Stimulated activated CD4-positive, alpha-beta T cell treated with anti-CD3 and anti-CD28 coated beads, Interleukin-1b, Interleukin-23, amount 100 ng/mL, for 48 hours (primary cell): ENCODE results near the gene LXN.

Source experiments
- DNase-seq: peaks from one replicate; pipeline ENCODE4 v3.0.0-alpha.2; 2020

Gene LXN

DNA sequence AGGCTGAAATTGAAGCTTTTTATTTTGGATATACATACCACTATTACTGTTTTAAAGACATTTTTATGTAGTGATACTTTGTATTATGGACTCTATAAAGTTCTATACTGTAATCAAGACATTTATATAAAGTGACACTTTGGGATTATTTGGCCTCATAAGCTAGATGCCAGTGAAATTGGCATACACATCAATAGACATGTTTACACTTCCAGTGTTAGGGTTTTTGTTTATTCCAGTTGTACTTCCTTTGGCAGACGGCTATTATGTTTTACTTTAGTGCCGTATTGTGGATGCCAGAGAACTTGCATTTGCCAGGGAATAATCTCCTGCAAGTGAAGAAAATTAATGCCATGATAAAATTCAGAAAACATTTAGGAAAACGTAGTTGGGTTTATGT is 6.0 kb downstream of the LXN start:
- DNase-seq: no peak

DNA sequence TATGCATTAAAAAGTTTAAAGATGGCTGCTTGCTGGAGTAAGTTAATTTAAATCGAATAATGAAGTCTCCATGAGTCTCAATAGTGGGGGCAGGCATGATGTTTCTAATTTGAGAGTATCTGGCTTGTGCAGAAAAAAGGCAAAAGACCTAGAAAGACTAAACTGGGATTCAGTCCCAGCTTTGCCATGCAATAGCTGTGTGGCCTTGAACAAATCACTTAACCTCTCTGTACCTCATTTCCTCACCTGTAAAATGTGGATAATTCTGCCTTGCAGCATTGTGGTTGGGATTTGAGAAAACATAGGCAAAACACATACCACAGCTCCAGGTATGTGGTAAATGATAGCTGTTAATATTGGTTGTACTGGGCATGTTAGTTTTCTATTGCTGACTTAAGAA is 8.6 kb downstream of the LXN start:
- DNase-seq: no peak

DNA sequence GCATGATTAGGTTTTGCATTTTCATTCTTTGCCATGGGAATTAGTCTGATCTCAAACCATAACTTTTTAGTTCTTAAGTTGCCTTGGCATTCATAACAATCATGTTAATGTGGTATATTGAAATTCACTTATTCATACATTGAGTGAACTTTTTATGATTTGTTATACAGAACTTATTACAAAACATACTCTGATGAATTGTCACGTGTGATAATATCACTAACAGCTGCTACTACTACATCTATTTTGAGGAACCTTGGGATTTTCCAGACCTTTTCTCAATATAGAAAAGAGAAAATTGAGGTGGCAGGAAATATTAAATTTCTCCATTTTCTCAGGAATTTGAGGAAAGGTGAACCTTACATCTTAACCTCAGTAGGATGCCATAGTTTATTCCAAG is 9.2 kb downstream of the LXN start:
- no peak for DNase-seq

DNA sequence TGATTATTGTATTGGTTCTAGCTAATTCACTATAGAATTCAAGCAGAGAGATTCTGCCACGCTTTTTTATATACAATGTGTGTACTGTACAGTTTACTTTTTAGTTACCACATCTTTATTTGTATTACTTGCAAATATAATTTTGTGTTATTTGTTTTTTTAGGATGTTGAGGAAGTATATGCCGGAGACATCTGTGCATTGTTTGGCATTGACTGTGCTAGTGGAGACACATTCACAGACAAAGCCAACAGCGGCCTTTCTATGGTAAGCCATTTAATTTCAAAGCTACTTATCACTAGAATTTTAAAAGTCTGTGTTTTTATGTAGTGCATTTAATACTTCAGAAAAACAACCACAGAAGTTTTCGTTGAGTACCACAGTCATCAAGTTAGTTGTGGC is 11.7 kb downstream of the LXN start:
- DNase-seq: no peak

DNA sequence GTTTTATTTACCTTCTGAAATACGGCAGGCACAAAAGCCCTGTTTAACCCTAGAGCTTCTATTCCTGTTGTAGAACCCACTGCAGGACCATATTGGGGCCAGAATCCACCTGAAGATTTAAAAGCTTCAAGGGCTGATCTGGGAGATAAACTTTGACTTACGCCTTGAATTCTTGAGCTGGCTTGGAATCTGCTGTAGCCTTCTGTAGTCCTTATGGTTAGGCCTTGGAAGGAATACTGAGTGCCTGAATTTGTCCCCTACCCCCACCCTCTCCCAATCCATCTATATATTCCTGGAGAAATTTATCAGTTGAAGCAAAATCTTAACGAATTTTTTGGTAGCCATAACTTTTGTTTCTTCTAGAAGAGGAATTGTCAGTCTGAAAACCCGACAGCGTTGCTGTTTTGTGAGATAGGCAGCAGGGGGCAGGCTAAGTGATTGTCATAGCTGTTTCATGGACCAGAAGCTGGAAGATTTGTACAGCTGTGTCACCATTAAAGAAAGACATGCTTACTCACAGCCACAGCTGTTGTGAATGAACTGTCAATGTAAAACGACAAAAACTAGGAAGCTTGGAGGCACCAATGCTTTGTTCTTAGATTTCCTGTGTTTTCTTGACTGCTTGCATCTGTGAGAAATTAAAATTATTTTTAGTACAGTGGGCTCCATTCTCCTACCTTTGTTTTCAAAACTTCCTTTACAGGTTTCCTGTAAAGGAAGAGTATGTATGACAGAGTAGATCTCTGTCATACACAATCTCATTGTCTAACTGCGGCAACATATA is 12.8 kb downstream of the LXN start:
- DNase-seq: peak; percentile 52

DNA sequence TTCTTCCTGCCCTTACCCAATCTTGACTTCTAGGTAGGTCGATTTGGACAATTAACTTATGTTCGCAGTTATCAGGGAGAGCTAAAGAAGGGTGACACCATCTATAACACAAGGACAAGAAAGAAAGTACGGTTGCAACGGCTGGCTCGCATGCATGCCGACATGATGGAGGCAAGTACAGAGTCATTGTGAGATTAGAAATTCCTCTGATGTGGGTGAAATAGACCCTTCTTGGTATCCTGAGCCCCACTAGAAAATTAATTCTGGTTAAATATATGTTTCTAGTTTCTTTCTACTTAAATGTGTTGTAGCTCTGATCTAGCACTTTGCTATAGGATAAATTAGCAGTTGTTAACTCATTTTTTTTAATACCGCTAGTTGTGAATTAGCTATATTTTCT is 13.6 kb downstream of the LXN start:
- no peak for DNase-seq

GRCh38 chr3:158652463-158652862 is 20.0 kb downstream of the LXN start:
- no peak for DNase-seq

GRCh38 chr3:158651192-158651591 is 21.3 kb downstream of the LXN start:
- no peak for DNase-seq

- DNase-seq: no peak
Observed at GRCh38 chr3:158649791-158650190, 22.7 kb downstream of the LXN start.

- peak; percentile 89 for DNase-seq
Observed at GRCh38 chr3:158644345-158644908, 28.0 kb downstream of the LXN start, which contains the start of gene GFM1. Gene GFM1, plus strand, starts transcription at chr3:158644527. Its CDS starts 108 bp downstream, at chr3:158644635.

DNA sequence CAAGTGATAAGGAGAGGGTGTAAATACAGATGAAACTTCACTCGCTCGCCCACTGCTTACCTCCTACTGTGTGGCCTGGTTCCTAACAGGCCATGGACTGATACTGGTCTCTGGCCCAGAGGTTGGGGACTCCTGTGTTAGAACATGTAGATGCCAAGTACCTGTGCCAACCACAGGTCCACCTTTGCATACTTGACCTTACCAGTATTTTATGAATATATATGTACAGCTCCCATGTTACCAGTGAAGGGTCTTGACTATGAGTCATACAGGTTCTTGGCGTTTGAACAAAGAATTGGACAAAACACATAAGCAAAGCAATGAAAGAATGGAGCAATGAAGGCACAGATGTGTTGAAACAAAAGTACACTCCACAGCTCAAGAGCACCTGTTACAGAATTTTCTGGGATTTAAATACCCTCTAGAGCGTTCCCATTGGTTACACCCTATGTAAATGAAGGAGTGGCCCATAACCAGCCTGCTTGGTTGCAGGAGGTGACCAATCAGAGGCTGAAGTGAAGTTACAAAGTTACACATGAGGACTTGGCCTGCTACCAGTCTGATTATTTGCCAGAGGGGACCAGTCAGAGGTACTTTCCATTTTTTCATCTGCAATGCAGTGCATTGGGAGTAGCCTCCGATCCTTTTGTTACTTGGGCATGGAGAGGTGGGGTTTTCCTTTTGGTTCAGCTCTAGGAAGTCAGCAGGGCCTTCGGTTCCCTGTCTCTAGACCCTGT is 29.8 kb downstream of the LXN start:
- no peak for DNase-seq

DNA sequence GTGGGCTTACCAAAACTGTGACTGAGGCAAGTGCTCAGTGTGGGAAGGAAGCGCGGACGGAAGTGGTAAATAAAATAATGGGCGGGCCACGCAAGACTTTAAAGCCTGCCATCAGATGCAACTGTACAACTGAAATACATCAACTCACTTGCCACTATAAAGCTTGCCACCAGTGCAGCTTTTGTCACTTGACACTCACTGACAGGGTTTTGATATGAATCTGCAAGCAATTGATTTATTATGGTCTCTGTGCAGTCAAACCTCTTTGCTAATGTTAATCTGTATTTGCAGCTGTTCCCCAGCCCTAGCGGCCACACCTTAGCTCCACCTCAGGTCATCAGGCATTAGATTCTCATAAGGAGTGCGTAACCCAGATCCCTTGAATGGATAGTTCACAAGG is 30.4 kb downstream of the LXN start:
- DNase-seq: no peak

- DNase-seq: no peak
Observed at GRCh38 chr3:158640646-158641045, 31.8 kb downstream of the LXN start.

DNA sequence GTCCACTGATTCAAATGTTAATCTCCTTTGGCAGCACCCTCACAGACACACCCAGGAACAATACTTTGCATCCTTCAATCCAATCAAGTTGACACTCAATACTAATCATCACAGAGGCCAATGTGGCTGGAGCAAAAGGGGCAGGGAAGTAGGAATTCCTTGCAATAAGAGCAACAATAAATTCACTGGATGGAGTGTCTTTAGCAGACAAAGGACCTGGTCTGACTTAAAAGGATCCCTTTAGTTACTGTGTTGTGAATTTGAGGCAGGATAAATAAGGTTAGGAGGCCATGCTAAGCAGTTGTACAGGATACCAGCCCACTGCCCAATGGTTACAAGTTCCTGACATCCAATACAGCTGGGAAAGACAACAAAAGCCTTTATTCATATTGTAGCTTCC is 40.5 kb downstream of the LXN start:
- DNase-seq: no peak

- no peak for DNase-seq
Observed at GRCh38 chr3:158625881-158626280, 46.6 kb downstream of the LXN start.

DNA sequence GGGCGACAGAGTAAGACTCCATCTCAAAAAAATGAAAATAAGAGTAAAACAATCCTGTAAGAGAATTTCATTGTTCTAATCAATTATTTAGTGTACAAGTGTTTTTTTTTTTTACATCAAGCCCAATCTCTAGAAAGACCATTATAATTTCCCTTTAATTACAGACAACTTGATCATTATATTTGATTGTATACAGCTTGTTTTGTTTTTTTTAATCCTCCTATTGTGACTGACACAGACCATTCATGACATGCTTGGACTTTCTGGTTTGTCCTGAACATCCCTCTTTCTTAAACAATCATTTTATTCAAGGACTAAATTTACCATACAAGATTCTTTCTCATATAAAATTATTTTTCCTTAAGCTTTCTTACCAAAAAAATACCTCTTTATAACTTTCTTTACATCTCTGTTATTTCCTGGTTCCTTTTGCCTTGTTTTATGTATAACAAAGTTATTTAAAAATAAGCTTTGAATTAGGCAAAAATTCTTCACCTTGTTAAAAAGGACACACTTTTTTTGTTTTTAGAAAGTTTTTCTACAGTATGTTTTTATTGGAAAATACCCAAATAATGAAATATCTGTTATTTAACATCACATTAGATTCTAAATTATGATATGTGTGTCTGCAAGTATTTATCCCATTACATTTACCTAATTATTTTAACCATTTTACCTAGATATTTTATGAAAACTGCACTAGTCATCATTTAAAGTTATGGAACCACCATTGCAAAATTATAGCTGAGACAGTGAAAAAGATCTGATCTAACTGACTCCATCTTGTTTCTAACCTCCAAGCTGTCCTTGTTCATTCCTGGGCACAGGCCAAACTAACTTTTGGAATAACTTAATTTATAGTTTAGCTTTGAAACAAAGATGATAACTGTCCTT is 54.2 kb downstream of the LXN start:
- DNase-seq: no peak
